ENCODE results near the gene RHBDF1. TPM values are rescaled to one million over a fixed set of nuclear protein-coding genes. Genes with fewer than 3 reads are reported as not detected.

The RHBDF1 gene
- polyA plus RNA-seq, 1 donor from 2014 or later = 0.21 TPM

DNA sequence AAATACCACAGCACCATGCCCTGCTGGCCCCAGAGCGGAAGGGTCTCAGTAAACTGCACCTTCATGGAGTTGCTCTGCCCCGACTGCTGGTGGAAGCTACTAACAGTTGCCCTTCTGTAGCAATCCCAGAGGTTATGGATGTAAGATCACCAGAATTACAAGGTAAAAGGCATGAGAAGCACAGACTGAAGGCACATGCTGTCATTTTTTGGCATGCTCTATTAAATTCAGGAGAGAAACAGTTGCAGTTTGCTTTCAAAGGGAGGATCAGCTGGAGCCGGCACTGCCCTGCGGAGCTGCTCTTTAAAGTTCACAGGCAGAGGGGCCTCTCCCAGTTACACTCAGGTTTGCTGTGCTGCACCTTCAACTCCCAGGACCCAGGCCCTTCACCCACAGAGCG lies 46.9 kb upstream of the RHBDF1 start:
- Histone ChIP-seq H3F3A (ENCODE audit: insufficient read depth, low read length, poor library complexity, severe bottlenecking) (no peaks in the 10 kb centered on the region), H3K79me2 (replicated peaks; ENCODE audit: insufficient read depth, low read length) (no peaks in the 10 kb centered on the region), H3K9me3 (ENCODE audit: low read length) (no peaks in the 10 kb centered on the region), H3K27ac (ENCODE audit: low read length) (no peak overlapping the region), H3K9me2 (ENCODE audit: insufficient read depth, low read length) (no peaks in the 10 kb centered on the region), H3K27me3 (ENCODE audit: insufficient read depth, low read depth, low read length) (no peaks in the 10 kb centered on the region), H4K20me1 (ENCODE audit: insufficient read depth) (no peaks in the 10 kb centered on the region), H3K4me2 (ENCODE audit: low read length) (no peak overlapping the region), H2AFZ (ENCODE audit: low read depth, low read length) (no peak overlapping the region), H3K9ac (ENCODE audit: low read length) (no peak overlapping the region), H3K36me3 (ENCODE audit: insufficient read depth, low read length) (no peaks in the 10 kb centered on the region), H3K4me3 (ENCODE audit: low read length) (no peak overlapping the region)
- TF ChIP-seq, protein P1, sequence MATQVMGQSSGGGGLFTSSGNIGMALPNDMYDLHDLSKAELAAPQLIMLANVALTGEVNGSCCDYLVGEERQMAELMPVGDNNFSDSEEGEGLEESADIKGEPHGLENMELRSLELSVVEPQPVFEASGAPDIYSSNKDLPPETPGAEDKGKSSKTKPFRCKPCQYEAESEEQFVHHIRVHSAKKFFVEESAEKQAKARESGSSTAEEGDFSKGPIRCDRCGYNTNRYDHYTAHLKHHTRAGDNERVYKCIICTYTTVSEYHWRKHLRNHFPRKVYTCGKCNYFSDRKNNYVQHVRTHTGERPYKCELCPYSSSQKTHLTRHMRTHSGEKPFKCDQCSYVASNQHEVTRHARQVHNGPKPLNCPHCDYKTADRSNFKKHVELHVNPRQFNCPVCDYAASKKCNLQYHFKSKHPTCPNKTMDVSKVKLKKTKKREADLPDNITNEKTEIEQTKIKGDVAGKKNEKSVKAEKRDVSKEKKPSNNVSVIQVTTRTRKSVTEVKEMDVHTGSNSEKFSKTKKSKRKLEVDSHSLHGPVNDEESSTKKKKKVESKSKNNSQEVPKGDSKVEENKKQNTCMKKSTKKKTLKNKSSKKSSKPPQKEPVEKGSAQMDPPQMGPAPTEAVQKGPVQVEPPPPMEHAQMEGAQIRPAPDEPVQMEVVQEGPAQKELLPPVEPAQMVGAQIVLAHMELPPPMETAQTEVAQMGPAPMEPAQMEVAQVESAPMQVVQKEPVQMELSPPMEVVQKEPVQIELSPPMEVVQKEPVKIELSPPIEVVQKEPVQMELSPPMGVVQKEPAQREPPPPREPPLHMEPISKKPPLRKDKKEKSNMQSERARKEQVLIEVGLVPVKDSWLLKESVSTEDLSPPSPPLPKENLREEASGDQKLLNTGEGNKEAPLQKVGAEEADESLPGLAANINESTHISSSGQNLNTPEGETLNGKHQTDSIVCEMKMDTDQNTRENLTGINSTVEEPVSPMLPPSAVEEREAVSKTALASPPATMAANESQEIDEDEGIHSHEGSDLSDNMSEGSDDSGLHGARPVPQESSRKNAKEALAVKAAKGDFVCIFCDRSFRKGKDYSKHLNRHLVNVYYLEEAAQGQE (IDR thresholded peaks at IDR 0.05; ENCODE audit: borderline replicate concordance) = no peak
- TF ChIP-seq TAF1 (IDR thresholded peaks at IDR 0.05; ENCODE audit: low read depth) = no peak
- TF ChIP-seq EP300 (conservative IDR thresholded peaks at IDR 0.05; ENCODE audit: poor library complexity, severe bottlenecking) = no peak
- TF ChIP-seq MXI1 (conservative IDR thresholded peaks at IDR 0.05; ENCODE audit: poor library complexity, severe bottlenecking) = no peak
- no peak for TF ChIP-seq POLR2AphosphoS5 (IDR thresholded peaks at IDR 0.05)
- TF ChIP-seq RAD21 (conservative IDR thresholded peaks at IDR 0.05) = no peak
- no peak for TF ChIP-seq SMC3 (conservative IDR thresholded peaks at IDR 0.05; ENCODE audit: poor library complexity)
- TF ChIP-seq EZH2 (IDR thresholded peaks at IDR 0.05; ENCODE audit: borderline replicate concordance, insufficient read depth, low read length, poor library complexity, severe bottlenecking) = no peak
- TF ChIP-seq, protein P2, sequence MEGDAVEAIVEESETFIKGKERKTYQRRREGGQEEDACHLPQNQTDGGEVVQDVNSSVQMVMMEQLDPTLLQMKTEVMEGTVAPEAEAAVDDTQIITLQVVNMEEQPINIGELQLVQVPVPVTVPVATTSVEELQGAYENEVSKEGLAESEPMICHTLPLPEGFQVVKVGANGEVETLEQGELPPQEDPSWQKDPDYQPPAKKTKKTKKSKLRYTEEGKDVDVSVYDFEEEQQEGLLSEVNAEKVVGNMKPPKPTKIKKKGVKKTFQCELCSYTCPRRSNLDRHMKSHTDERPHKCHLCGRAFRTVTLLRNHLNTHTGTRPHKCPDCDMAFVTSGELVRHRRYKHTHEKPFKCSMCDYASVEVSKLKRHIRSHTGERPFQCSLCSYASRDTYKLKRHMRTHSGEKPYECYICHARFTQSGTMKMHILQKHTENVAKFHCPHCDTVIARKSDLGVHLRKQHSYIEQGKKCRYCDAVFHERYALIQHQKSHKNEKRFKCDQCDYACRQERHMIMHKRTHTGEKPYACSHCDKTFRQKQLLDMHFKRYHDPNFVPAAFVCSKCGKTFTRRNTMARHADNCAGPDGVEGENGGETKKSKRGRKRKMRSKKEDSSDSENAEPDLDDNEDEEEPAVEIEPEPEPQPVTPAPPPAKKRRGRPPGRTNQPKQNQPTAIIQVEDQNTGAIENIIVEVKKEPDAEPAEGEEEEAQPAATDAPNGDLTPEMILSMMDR (IDR thresholded peaks at IDR 0.05; ENCODE audit: poor library complexity, severe bottlenecking) = no peak

DNA sequence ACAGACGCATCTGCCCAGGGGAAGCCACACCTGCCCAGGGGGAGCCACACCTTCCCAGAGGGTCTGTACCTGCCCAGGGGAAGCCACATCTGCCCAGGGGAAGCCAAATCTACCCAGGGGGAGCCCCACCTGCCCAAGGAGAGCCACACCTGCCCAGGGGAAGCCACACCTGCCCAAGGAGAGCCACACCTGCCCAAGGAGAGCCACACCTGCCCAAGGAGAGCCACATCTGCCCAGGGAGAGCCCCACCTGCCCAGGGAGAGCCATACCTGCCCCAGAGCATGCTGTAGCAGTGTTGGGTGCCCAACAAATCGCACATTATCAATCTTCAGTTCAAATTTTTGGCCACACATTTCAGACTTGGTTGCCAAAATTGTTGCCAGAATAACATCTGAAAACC lies 46.4 kb upstream of the RHBDF1 start:
- no peak overlapping the region for H3K4me3 ChIP-seq (ENCODE audit: low read length)
- H2AFZ ChIP-seq (ENCODE audit: low read depth, low read length) = no peak overlapping the region
- no peak overlapping the region for H3K9ac ChIP-seq (ENCODE audit: low read length)
- no peaks in the 10 kb centered on the region for H3F3A ChIP-seq (ENCODE audit: insufficient read depth, low read length, poor library complexity, severe bottlenecking)
- no peaks in the 10 kb centered on the region for H4K20me1 ChIP-seq (ENCODE audit: insufficient read depth)
- no peaks in the 10 kb centered on the region for H3K79me2 ChIP-seq (replicated peaks; ENCODE audit: insufficient read depth, low read length)
- H3K36me3 ChIP-seq (ENCODE audit: insufficient read depth, low read length) = no peaks in the 10 kb centered on the region
- TF ChIP-seq, protein P1 (IDR thresholded peaks at IDR 0.05; ENCODE audit: borderline replicate concordance) = no peak
- TF ChIP-seq EP300 (conservative IDR thresholded peaks at IDR 0.05; ENCODE audit: poor library complexity, severe bottlenecking) (no peak), EZH2 (IDR thresholded peaks at IDR 0.05; ENCODE audit: borderline replicate concordance, insufficient read depth, low read length, poor library complexity, severe bottlenecking) (no peak), SMC3 (conservative IDR thresholded peaks at IDR 0.05; ENCODE audit: poor library complexity) (no peak), POLR2AphosphoS5 (IDR thresholded peaks at IDR 0.05) (no peak), RAD21 (conservative IDR thresholded peaks at IDR 0.05) (no peak), TAF1 (IDR thresholded peaks at IDR 0.05; ENCODE audit: low read depth) (no peak), MXI1 (conservative IDR thresholded peaks at IDR 0.05; ENCODE audit: poor library complexity, severe bottlenecking) (no peak)
- TF ChIP-seq, protein P2 (IDR thresholded peaks at IDR 0.05; ENCODE audit: poor library complexity, severe bottlenecking) = no peak
- no peaks in the 10 kb centered on the region for H3K27me3 ChIP-seq (ENCODE audit: insufficient read depth, low read depth, low read length)
- H3K4me2 ChIP-seq (ENCODE audit: low read length) = no peak overlapping the region
- no peaks in the 10 kb centered on the region for H3K9me2 ChIP-seq (ENCODE audit: insufficient read depth, low read length)
- H3K9me3 ChIP-seq (ENCODE audit: low read length) = no peaks in the 10 kb centered on the region
- H3K27ac ChIP-seq (ENCODE audit: low read length) = no peak overlapping the region
